ENCODE data around the gene SETD1B. TPM values are rescaled to one million over a fixed set of nuclear protein-coding genes. Genes with fewer than 3 reads are reported as not detected.

The SETD1B gene
- total and polyA plus RNA-seq, 2 experiments from 2014 or later: 2.0 to 2.7 TPM

- WGBS, 2 experiments (ENCODE audit: low coverage in 1 of 2, low lambda C conversion rate in 2 of 2, missing lambda C conversion rate in 2 of 2): 65 to 90% methylated on average over 13 to 48 of the region's 48 CpGs
Measured at GRCh38 chr12:121792607-121793439, 11.0 kb upstream of the SETD1B start.

DNA sequence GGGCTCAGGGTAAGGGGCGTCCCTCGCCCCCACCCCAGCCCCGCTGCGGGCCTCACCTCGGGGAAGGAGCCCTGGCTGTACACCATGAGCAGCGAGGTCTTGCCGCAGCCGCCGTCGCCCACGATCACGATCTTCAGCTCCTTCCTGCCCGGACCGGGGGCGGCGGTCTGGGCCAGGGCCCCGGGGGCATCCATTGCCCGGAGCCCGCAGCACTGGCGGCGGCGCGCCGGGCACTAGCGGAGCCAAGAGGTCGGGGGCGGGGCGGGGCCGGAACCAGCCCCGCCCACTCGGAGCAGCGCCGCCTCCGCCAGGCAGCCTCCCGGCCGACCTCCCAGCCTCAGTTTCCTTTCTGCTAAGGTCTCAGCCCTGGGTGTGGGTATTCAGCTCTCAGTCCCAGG is 10.4 kb upstream of the SETD1B start, which contains the start of gene RHOF:
Gene RHOF, minus strand, starts transcription at position 249 of the 398 bp plus-strand sequence. Its CDS starts 55 bp downstream, at position 194.
- no peaks in the 10 kb centered on the region for H3K36me3 ChIP-seq (ENCODE audit: low read depth)
- no peaks in the 10 kb centered on the region for H3K27me3 ChIP-seq (replicated peaks; ENCODE audit: insufficient read depth)
- peak; percentile 56 for DNase-seq
- peak within 1 kb of the TSS; percentile 73 for H3K4me3 ChIP-seq
- H2AFZ ChIP-seq: peak within 1 kb of the TSS; percentile 62
- no peak for TF ChIP-seq EZH2 (IDR thresholded peaks at IDR 0.05; ENCODE audit: insufficient read depth, poor library complexity, severe bottlenecking)
- TF ChIP-seq EZH2phosphoT487 (IDR thresholded peaks at IDR 0.05; ENCODE audit: insufficient read depth, low read depth): no peak
- H3K79me2 ChIP-seq (ENCODE audit: insufficient read depth): peaks cover 32% of the 10 kb centered on the region
- H3K9me3 ChIP-seq (ENCODE audit: low read depth): no peaks in the 10 kb centered on the region
- no peaks in the 10 kb centered on the region for H3K9me2 ChIP-seq (ENCODE audit: insufficient read depth)
- peak within 1 kb of the TSS; percentile 86 for H3K27ac ChIP-seq
- H3K4me1 ChIP-seq (ENCODE audit: insufficient read depth): peaks cover 26% of the 10 kb centered on the region
- WGBS, 2 experiments (ENCODE audit: low coverage in 1 of 2, low lambda C conversion rate in 2 of 2, missing lambda C conversion rate in 2 of 2): 3 to 4% methylated on average over 27 to 30 of the region's 36 CpGs
- H3K4me2 ChIP-seq (ENCODE audit: unreplicated experiment): peak within 1 kb of the TSS; percentile 77
- peak within 1 kb of the TSS; percentile 82 for H3K9ac ChIP-seq
- peaks cover 15% of the 10 kb centered on the region for H3F3A ChIP-seq (ENCODE audit: insufficient read depth)
- no peaks in the 10 kb centered on the region for H4K20me1 ChIP-seq (ENCODE audit: insufficient read depth)
- in situ Hi-C loops (cut with MboI): loop anchor here (5.0 kb wide), 1 partner anchor 101 kb away; no protein-coding TSS in a partner anchor

More at GRCh38 chr12:121792607-121793439, 11.0 kb upstream of the SETD1B start:
- Histone ChIP-seq H3K9me2 (ENCODE audit: insufficient read depth) (no peaks in the 10 kb centered on the region), H3K79me2 (ENCODE audit: insufficient read depth) (peaks cover 26% of the 10 kb centered on the region), H4K20me1 (ENCODE audit: insufficient read depth) (no peaks in the 10 kb centered on the region), H2AFZ (peak overlapping the region; percentile 62; the same call in 1 of the 2 replicates), H3K4me2 (ENCODE audit: unreplicated experiment) (peak overlapping the region; percentile 77), H3K4me3 (peak overlapping the region; percentile 73), H3K9me3 (ENCODE audit: low read depth) (no peaks in the 10 kb centered on the region), H3K9ac (peak overlapping the region; percentile 82; the same call in 1 of the 2 replicates), H3K4me1 (ENCODE audit: insufficient read depth) (peaks cover 20% of the 10 kb centered on the region), H3K27me3 (replicated peaks; ENCODE audit: insufficient read depth) (no peaks in the 10 kb centered on the region), H3K36me3 (ENCODE audit: low read depth) (no peaks in the 10 kb centered on the region), H3F3A (ENCODE audit: insufficient read depth) (0 out of 2 replicates have a peak, but pooled peaks cover 12% of the 10 kb centered on the region), H3K27ac (no peak overlapping the region)
- DNase-seq: no peak
- no peak for TF ChIP-seq EZH2phosphoT487 (IDR thresholded peaks at IDR 0.05; ENCODE audit: insufficient read depth, low read depth)
- TF ChIP-seq EZH2 (IDR thresholded peaks at IDR 0.05; ENCODE audit: insufficient read depth, poor library complexity, severe bottlenecking): no peak
- in situ Hi-C loops (cut with MboI): loop anchor here (5.0 kb wide), 1 partner anchor 101 kb away; no protein-coding TSS in a partner anchor

DNA sequence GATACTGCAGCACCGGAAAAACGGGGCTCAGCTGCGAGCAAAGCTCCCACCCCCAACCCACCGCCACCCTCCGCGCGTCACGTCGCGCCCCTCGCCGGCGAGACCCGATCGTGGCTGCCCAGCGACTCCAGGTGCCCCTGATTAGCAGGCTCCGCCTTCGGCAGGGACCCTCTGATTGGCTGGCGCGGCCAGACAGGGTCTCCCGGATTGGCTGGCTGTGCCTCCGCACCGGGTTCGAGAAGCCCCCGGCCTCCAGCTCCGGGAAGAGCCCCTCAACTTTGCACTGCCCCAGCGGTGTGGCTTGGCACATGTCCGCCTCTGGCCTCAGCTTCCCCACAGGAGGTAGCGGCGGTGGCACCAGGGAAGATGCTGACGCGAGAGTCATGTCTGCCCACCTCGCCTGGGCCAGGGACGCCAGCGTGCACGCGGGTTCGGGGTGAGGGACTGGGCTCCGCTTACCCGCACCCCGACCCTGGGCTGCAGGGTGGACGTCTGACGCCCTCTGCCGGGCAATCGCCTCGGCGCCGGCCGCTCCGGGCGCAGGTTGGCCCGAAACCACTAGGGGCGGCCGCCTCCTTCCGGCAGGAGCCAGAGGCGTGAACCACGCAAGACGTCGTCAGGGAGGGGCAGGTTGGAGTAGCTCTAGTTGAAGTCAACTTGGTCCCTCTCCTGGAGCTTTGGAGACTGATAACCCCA is 9.8 kb upstream of the SETD1B start:
- Histone ChIP-seq H3K9me2 (ENCODE audit: insufficient read depth) (no peaks in the 10 kb centered on the region), H3F3A (ENCODE audit: insufficient read depth) (peaks cover 21% of the 10 kb centered on the region), H3K27ac (peak overlapping the region; percentile 86), H3K9ac (peak overlapping the region; percentile 82), H3K4me1 (ENCODE audit: insufficient read depth) (peaks cover 31% of the 10 kb centered on the region), H3K79me2 (ENCODE audit: insufficient read depth) (peaks cover 38% of the 10 kb centered on the region), H3K9me3 (ENCODE audit: low read depth) (no peaks in the 10 kb centered on the region), H3K4me3 (peak overlapping the region; percentile 73), H3K27me3 (replicated peaks; ENCODE audit: insufficient read depth) (no peaks in the 10 kb centered on the region), H2AFZ (peak overlapping the region; percentile 62), H3K36me3 (ENCODE audit: low read depth) (no peaks in the 10 kb centered on the region), H3K4me2 (ENCODE audit: unreplicated experiment) (peak overlapping the region; percentile 77), H4K20me1 (ENCODE audit: insufficient read depth) (no peaks in the 10 kb centered on the region)
- 0 to 1% methylated on average over 28 to 52 of the region's 59 CpGs for WGBS, 2 experiments (ENCODE audit: low coverage in 1 of 2, low lambda C conversion rate in 2 of 2, missing lambda C conversion rate in 2 of 2)
- in situ Hi-C loops (cut with MboI): loop anchor here (5.0 kb wide), 1 partner anchor 102 kb away; no protein-coding TSS in a partner anchor
- DNase-seq: peak; percentile 98
- TF ChIP-seq EZH2 (IDR thresholded peaks at IDR 0.05; ENCODE audit: insufficient read depth, poor library complexity, severe bottlenecking) (no peak), EZH2phosphoT487 (IDR thresholded peaks at IDR 0.05; ENCODE audit: insufficient read depth, low read depth) (no peak)

GRCh38 chr12:121794534-121795033 is 9.2 kb upstream of the SETD1B start:
- Histone ChIP-seq H3K27me3 (replicated peaks; ENCODE audit: insufficient read depth) (no peaks in the 10 kb centered on the region), H3K9me2 (ENCODE audit: insufficient read depth) (no peaks in the 10 kb centered on the region), H3K4me1 (ENCODE audit: insufficient read depth) (peaks cover 31% of the 10 kb centered on the region), H2AFZ (peak overlapping the region; percentile 24; the same call in 1 of the 2 replicates), H3K79me2 (ENCODE audit: insufficient read depth) (peaks cover 38% of the 10 kb centered on the region), H3K9ac (peak overlapping the region; percentile 82), H3K4me2 (ENCODE audit: unreplicated experiment) (peak overlapping the region; percentile 55), H3K27ac (peak overlapping the region; percentile 86), H4K20me1 (ENCODE audit: insufficient read depth) (no peaks in the 10 kb centered on the region), H3K4me3 (peak overlapping the region; percentile 40), H3F3A (ENCODE audit: insufficient read depth) (peaks cover 25% of the 10 kb centered on the region), H3K36me3 (ENCODE audit: low read depth) (no peaks in the 10 kb centered on the region), H3K9me3 (ENCODE audit: low read depth) (no peaks in the 10 kb centered on the region)
- in situ Hi-C loops (cut with MboI): loop anchor here (5.0 kb wide), 1 partner anchor 102 kb away; no protein-coding TSS in a partner anchor
- TF ChIP-seq EZH2phosphoT487 (IDR thresholded peaks at IDR 0.05; ENCODE audit: insufficient read depth, low read depth) (no peak), EZH2 (IDR thresholded peaks at IDR 0.05; ENCODE audit: insufficient read depth, poor library complexity, severe bottlenecking) (no peak)
- peak; percentile 54 for DNase-seq
- 2% methylated on average over 13 of the region's 13 CpGs for WGBS, 2 experiments (ENCODE audit: low coverage in 1 of 2, low lambda C conversion rate in 2 of 2, missing lambda C conversion rate in 2 of 2)

All from GM23248 (cell line).